GM21737 (cell line): ENCODE measurements around the gene MAP3K14.
A peak's percentile ranks its signal among the peaks of the same experiment; 100 is the strongest.

Source experiments
- ATAC-seq: cut with Tn5 transposase; IDR thresholded peaks from one replicate; pipeline ENCODE4 v1.9.1; 2021; ENCODE audit warnings: mild to moderate bottlenecking, moderate library complexity; ENCODE audit not compliant: unreplicated experiment

The MAP3K14 gene

DNA sequence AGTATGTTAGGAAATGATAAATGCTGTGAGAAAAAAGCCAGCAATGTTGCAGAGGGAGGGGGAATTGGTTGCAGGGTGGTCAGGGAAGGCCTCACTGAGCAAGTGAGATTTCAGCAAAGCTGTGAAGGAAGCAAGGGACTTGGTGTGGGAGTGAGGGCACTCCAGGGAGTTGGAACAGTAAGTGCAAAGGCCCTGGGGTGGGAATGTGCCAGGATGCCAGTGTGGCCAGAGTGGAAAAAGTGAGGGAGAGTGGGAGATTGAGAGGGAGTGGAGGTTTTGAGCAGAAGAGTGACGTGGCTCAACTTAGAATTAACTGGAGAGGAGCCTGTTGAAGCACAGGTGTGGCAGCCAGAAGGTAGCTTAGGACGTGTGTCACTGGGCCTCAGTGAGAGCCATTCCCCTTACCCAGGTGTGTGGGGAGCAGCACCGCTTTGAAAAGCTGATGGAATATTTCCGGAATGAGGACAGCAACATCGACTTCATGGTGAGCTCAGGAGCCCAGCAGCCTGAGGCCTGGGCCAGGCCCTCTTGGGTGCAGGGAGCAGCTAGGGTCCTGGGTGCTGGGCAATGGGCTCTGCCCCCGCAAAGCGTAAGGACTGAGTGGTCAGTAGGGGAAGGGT lies 78.6 kb downstream of the MAP3K14 start:
- ATAC-seq: no peak

DNA sequence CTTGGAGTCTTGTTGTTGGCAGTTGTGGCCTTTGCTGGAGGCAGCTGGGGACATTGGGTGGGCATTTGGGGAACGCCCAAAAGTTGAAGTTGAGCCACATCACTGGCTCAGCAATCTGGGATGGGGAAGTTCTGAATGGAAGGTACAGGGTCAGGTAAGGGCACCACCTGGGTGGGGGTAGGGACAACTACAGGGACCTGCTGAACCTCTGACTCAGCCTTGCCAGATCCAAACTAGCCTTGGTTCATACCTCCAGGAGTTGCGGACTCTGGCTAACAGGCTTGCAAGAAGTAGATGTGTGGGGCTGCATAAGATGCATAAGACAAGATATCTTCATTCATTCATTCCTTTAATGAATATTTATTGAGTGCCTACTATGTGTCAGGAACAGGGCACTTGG lies 79.1 kb downstream of the MAP3K14 start:
- ATAC-seq: no peak

DNA sequence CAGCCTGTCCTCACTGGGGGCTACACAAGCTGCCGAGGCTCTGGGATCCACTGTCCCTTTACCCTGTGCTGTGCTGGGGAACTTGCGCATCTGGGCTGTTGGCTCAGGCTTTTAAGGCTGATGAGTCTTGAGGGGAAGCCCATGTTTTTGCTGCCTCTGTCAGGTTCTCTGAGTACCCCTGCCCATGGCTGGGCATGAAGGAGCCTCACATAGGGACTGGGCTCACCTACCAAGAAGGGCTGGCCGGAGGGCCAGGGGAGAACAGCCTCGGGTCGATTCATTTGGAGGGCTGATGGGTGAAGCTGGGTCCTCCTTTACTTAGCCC lies 80.6 kb downstream of the MAP3K14 start:
- ATAC-seq: no peak

DNA sequence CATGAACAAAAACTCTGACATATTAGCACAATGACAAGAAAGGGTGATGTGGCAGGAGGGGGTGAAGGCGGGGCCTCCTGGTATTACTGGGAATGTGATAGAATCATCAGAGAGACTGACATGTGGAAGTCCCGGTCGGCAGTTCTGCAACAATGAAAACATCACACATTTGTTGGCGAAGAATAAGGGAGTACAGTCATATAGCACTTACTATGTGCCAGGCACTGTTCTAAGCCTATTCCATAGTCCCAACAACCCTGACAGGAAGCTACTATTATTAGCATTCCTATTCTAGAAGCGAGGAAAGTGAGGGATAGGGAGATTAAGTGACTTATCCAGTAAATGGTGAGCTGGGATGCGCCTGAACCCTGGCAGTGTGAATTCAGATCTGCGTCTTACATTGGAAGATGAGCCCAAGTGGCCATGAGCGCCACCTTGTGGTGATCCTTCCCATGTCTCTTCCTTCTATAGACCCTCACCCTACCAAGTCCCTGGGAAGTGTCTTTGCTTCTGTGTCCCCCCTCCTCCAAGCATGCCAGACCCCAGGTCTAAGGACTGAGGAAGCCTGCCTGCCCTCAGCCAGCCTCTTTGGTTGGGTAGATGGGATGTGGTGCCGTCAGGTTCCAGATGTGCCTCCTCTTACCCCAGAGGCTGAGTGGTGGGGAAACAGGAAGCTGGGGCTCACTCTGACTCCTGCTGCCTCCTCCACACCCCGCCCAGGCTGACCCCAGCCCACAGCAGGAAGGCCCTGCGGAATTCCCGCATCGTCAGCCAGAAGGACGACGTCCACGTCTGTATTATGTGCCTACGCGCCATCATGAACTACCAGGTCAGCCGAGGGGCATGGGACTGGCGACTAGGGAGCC lies 81.2 kb downstream of the MAP3K14 start:
- no peak for ATAC-seq

DNA sequence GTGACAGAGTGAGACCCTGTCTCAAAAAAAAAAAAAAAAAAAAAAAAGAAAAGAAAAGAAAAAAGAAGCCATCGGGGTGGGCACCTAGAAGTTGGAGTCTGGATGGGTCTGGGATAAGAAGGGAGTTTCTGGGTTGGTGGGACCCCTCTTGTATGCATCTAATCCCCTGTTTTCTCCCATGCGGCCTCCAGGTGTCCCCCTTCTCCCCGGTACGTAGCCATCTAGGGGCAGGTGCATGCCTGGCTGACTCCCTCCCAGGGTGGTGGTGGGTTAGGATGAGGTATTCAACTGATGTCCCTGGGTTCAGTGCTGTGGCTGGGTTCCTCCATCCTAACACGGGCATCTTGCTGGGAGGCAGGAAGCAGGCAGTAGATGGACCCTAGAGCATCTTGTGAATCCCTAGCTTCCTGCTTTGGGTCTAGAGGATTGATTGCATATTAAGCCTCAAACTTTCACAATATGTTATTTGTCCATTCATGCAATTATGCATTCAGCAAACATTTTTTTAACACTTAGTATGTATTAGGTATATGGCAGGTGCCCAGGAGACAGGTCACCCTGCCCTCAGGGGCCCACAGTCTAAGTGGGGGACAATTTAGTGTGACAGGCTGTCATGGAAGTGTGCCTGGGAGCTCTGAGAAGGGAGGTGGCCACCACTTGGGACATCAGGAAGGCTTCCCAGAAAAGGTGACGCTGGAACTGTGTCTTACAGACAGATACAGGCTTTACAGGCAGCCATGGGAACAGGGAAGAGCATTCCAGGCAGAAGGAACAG lies 82.0 kb downstream of the MAP3K14 start:
- ATAC-seq: no peak

DNA sequence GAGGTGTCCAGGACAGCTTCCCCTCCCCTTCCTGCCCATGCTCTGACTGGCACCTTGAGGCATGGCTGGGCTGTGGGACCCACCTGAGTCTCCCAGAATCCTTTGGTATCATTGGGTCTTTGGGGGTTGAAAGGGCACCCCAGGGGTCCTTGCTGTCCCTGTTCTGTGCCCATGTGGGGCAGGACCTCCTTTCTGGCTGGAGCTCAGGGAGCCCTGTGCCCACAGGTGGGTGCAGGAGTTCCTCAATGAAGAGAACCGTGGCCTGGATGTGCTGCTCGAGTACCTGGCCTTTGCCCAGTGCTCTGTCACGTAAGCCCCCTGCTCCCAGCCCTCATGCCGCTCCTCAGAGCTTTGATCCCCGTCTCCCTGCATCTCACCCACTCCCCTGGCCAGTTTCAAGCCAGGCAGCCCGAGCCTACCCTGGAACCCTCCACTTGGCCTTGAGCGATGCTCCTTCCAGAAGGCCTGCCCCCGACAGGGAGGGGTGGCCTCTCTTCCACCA lies 83.3 kb downstream of the MAP3K14 start:
- ATAC-seq: no peak

DNA sequence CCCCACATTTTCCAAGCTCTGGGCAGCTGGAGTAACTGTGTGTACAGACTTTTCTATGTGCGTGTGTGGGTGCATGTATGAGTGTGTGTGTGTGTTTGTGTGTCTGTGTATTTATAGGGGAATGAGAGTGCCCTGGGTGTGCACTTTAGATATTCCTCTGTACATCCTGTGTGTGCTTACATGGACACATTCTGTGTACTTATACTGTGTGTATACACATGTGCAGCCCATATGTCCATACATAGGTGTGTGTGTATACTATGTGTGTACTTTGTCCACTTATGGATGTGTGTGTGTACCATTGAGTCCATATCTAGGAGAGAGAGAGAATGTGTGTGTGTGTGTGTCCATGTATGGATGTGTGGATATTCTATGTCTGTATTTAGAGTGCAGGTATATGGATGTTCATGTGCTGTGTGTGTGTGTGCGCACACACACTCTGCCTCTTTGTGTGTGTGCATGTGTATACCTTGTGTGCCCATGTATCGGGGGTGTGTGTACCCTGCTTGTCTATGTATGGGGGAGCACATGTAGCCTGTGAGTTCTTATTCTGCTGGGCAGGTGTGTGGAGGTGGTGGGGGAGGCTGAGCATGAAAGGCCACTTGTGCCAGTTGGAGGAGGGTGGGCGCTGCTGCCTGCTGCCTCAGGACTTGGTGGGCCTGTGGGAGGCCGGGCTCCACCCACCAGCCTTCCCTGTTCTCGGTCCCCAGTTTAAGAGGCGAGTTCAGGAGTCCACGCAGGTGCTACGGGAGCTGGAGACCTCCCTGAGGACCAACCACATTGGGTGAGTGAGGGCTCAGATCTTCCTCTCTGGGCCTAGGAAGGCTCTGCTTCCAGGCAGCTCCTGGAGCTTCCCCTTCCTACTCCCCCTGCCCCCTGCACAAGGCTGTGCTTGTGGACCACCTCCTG lies 84.1 kb downstream of the MAP3K14 start:
- ATAC-seq: no peak

DNA sequence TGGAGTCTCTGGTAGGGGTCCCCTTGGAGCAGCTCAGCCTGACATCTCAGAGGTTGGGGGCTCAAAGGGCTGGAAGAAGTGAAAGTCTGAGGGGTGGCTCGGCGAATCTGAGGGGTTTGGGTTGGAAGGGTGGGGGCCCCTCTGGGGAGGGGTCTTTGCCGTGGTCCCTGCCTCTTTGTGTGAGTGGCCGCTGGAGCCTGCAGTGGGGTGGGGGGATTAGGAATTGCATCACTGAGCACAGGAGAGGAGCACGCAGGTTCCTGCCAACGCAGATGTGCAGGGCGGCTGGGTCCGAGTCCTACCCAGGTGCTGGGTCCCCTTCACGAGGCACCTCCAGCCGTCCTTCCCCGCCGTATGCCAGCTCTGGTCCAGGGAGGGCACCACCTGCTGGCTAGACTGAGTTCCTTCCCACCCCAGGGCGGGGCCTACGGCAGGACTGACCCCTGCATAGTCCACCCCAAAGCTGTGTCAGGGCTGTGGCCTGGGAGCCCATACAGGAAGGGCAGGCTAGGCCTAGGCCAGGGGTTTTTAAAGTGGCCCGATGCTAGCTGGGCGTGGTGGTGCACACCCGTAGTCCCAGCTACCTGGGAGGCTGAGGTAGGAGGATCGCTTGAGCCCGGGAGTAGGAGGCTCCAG lies 85.2 kb downstream of the MAP3K14 start:
- no peak for ATAC-seq

DNA sequence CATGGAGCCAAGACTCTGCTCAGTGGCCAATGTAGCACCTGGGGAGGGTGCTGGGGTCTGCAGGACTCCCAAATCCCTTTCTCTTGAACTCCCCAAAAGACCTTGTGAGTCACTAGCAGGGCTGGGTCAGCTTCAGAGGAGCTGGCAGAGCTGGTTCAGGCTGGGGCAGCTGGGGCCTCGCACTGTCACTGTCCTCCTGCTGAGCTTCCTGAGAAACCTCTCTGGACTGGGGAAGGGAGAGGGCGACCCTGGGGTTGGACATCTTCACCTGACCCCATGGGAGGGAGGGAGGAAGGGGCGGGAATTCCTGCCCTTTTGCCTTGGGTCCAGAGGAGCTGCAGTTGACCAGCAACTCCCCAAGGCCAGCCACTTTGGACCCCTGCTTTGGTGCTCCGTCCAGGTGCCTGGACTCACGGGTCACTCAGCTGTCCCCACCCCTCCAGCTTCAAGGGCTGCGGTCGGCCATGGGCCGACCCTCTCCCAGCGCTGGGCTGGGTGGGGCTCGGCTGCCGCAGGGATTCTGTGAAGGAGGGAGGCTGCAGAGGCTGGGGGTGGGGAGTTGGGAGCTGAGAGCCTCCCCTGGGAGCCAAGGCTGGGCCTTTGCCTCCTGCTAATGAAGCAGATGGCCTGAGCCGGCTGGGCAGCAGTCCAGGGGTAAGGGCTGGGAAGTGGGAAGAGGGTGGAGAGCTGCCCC lies 85.9 kb downstream of the MAP3K14 start:
- ATAC-seq: no peak

DNA sequence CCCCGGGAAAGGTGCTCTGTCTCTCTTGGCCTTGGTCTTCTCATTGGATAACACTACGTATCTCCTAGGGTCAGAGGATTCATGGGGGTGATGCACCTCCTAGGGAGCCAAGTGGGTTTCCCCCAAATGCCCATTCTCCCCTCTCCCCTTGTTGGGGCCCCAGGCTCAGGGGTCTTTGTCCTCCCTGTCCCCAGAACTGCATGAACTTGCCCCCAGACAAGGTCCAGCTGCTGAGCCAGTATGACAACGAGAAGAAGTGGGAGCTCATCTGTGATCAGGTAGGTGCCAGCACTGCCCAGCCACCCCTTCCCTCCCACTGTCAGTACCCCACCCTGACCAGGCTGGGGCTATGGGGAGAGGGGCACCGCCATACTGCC lies 86.4 kb downstream of the MAP3K14 start:
- ATAC-seq: no peak

DNA sequence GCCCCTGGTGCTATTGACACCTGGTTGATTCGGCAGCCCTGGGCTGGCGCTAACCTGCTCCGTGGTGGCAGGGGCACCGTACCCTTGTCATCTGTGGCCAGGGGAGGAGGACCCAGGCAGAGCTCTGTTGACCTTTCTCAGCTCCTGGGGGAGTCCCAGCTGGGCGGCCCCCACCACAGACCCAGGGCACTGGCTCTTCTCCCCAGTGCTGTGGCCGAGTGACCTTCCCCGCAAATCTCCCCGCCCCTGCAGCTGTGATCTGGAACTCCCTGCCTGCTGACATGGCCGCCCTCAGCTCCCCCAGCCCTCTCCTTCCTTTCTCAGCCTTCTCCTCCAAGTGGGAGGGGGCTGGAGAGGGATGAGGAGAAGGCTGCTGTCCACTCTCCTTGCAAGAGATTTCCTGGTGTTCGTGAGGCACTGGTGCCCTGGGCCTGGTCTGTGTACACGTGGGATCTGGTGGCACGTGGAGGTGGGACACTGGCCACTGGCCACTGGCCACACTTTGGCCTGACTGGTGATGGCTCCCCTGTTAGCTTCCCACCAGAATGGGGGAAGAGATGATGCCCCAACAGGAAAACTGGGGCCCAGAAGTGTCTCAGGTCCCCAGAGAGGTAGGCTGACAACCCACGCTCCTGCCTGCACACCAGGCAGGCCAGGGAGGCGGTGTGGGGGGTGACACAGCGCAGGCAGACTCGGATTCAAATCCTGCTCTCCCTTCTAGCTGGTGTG lies 87.0 kb downstream of the MAP3K14 start:
- ATAC-seq: no peak

DNA sequence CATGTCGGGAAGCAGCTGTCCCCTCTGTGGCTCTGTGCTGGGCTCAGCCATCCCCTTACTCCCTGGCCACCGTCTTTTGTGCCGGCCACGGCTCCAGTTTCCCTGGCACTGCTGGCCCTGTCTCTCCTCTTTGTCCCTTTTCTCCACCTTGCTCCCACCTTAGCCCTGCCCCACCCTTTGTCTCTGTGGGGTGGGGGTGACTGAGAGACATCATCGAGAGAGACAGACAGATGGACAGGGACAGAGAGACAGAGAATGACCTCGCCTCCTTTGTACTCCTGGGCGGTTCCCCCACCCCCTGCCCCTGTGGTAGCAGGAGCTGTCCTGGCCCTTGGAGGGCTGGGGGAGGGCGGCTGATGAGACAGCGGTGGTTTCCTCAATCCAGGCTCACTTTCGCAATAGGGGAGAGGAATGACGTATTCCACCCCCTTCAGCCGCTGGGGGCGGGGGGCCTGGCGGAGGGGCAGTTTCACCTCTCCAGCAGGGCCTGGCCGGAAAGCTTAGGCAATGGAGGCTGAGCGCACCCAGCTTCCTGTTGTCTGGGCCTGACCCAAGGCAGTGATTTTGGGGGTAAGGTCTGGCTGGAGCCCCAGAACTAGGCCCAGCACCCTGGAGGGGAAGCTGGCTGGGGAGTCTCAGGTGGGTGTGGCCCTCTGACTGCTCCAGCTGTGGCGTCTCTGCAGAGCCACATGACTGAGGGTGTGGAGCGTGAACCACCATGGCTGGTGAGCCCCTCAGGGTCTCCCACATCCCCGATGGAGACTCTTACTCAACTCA lies 87.9 kb downstream of the MAP3K14 start:
- peak; percentile 27 for ATAC-seq

DNA sequence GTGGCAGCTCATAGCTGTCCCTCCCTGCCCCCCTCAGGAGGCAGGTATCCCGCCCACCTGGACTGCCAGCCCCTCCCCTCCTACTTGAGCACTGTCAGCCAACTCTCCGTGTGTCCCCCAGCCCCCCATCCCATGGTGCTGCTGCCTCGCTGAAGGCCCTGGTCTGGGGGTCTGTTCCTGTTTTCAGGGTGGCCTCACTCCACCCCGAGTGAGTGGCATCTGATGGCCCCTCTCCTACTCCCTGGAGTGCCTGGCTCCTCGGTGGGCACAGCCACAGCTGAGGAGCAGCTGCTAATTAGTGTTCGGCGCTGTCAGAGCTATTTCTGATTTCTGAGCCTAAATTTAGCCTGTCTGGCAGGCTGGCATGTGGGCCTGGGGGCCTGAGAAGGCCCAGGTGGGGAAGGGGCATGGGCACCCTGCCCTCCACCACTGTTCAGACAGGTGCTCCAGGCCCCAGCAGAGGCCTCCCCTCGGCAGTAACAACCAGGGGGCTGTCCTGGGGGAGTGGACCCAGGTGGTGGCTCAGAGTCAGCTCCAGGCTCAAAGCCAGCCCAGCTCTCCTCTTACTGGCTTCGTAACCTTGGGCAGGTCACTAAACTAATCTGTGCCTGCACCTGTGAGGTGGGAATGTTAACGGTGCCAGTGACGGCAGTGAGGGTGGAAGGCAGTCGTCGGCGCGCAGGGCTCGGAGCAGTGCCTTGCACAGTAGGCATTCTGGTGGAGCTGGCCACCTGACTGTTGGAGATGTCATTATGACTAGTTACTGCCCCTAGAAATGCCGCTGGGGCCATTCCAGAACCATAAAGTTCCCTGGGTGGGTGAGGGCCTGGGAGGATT lies 88.7 kb downstream of the MAP3K14 start:
- ATAC-seq: no peak

DNA sequence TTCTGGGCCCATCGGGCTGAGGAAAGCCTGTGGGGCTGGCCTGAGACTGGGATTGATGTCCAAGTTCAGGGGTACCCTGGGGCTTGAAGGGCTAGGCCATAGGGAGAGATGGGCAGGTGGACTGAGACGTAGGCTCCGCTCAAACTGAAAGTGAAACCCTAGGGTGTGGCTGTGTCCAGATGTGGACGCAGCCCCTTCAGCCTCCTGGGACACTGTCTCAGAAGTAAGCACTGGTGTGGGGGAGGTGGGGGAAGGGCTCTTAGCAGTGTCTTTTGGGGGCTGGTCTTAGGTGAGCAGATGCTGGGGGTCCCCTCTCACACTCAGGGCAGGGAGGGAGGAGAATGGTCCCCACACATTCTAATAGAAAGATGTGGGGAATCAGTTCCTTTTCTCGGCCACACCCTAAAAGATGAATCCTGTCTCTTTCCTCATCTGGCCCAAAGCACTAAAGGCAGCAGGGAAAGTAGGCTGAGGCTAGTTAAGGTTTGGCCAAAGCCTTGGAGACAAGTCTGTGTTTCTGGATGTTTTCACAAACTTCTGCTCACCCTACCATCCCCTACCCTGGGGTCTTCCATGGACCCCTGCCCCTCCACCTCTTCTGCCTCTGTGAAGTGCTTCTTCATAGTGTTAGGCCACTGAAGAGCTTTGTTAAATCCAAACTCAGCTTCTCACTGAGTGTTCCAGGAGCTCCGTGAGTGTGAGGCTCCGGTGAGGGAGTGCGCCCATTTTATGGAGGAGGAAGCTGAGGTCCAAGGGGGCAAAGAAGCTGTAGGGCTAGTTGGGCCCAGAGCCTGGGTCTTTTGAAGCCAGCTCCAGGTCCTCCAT lies 89.5 kb downstream of the MAP3K14 start:
- ATAC-seq: no peak

DNA sequence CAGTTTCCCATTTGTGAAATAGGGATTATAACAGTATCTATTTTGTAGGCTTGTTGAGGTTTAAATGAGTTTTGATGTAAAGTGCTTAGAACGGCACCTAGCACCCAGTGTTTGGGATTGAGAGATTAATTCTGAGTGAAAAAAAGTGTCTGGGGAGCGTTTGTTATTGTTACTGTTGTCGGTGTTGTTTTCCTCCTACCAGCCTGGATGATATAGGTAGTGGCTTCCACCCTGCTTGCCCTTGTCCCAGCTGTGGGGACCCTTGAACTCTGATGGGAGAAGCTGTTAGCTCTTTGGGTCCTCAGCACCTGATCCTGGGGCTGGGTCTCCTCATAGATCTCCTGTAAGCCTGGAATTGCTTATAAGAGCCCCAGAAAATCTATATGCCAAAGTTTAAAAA lies 90.2 kb downstream of the MAP3K14 start:
- ATAC-seq: no peak

DNA sequence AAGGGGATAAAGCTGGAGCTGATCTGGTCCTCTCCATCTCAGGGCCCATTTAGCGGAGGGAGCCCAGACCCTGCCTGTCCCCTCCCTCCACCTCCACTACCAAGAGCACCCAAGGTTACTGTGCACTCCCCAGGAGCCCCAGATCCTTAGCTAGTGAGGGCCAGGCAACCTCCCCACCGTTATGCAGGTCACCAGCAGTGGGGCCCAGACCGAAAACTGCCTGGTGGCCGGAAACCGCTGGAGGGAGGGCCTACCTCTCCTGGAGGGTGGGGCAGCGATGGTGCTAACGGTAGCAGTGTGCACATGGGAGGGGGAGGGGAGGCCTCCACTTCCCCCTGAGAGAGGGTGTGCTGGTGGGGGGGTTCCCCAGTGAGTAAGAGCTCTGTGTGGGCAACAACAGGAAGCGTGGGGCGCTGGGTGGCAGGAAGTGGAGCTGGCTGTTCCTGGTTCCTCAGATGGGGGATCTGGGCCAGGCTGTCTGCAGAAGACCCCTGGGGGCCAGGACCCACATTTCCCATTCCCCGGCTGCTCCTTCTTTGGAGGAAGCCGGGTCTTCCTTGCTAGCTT lies 90.8 kb downstream of the MAP3K14 start:
- ATAC-seq: peak; percentile 36
